Measurements from ENCODE around the gene SUPT5H. TPM values are rescaled to one million over a fixed set of nuclear protein-coding genes. Genes with fewer than 3 reads are reported as not detected.

SUPT5H gene
- total and polyA plus RNA-seq, 2 of the 13 experiments (the other 11 are each of a cell fraction or from before 2014, with no cell fraction given), result 48.2 to 51.7 TPM

DNA sequence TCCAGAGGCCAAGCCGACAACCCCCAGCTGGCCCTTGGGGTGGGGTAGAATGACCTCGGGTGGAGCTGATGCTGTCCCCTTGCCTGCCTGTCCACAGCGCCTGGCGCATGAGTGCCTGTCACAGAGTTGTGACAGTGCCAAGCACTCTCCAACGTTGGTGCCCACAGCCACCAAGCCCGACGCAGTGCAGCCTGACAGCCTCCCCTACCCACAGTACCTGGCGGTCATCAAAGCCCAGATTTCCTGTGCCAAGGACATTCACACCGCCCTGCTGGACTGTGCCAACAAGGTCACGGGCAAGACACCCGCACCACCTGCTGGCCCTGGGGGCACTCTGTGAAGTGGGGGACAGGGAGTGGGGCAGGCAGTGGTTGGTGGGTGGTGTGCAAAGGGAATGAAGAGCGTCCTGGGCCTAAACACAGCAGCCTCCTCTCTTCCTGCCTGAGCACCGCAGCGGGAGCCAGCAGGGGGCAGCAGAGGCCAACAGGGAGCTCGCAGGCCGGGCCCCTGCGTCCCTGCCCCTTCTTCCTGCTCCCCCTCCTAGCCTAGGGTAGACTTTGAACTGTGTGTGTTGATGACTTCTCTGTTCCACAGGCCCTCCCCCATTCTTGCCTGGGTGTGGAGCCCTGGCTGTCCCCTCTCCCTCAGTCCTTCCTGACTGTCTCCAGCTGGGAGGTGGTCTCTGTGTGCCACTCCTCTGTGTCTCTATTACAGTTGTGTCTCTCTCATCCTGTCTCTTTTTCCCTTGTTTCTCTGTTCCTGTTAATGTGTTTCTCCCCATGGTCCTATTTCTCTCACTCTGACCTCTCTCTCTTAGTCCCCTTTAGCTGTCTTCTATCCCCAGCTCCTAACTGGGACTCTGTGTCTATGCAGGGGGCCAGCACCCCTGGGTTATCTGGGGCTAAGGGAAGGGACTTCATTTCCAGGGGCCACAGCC is 47.8 kb upstream of the SUPT5H start (continued):
- TF ChIP-seq, protein P1, sequence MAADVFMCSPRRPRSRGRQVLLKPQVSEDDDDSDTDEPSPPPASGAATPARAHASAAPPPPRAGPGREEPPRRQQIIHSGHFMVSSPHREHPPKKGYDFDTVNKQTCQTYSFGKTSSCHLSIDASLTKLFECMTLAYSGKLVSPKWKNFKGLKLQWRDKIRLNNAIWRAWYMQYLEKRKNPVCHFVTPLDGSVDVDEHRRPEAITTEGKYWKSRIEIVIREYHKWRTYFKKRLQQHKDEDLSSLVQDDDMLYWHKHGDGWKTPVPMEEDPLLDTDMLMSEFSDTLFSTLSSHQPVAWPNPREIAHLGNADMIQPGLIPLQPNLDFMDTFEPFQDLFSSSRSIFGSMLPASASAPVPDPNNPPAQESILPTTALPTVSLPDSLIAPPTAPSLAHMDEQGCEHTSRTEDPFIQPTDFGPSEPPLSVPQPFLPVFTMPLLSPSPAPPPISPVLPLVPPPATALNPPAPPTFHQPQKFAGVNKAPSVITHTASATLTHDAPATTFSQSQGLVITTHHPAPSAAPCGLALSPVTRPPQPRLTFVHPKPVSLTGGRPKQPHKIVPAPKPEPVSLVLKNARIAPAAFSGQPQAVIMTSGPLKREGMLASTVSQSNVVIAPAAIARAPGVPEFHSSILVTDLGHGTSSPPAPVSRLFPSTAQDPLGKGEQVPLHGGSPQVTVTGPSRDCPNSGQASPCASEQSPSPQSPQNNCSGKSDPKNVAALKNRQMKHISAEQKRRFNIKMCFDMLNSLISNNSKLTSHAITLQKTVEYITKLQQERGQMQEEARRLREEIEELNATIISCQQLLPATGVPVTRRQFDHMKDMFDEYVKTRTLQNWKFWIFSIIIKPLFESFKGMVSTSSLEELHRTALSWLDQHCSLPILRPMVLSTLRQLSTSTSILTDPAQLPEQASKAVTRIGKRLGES (CRISPR knock-in tag; IDR thresholded peaks at IDR 0.05; ENCODE audit: borderline replicate concordance), result no peak
- TF ChIP-seq PRDM15 (CRISPR knock-in tag; IDR thresholded peaks at IDR 0.05) (no peak), MLX (CRISPR knock-in tag; IDR thresholded peaks at IDR 0.05) (peak; percentile 67), FOXA3 (CRISPR knock-in tag; IDR thresholded peaks at IDR 0.05) (peak; percentile 81), ZNF20 (CRISPR knock-in tag; IDR thresholded peaks at IDR 0.05) (no peak), ZNF556 (CRISPR knock-in tag; IDR thresholded peaks at IDR 0.05; ENCODE audit: borderline replicate concordance) (peak; percentile 92; the same call in 1 of the 2 replicates), ZNF839 (CRISPR knock-in tag; IDR thresholded peaks at IDR 0.05; ENCODE audit: borderline replicate concordance) (no peak), FOXJ3 (CRISPR knock-in tag; IDR thresholded peaks at IDR 0.05; ENCODE audit: borderline replicate concordance) (peak; percentile 51; the same call in 1 of the 2 replicates), NR1H2 (CRISPR knock-in tag; IDR thresholded peaks at IDR 0.05; ENCODE audit: borderline replicate concordance, low read depth) (no peak), ZUFSP (CRISPR knock-in tag; IDR thresholded peaks at IDR 0.05; ENCODE audit: borderline replicate concordance) (no peak)
- TF ChIP-seq, protein P2, sequence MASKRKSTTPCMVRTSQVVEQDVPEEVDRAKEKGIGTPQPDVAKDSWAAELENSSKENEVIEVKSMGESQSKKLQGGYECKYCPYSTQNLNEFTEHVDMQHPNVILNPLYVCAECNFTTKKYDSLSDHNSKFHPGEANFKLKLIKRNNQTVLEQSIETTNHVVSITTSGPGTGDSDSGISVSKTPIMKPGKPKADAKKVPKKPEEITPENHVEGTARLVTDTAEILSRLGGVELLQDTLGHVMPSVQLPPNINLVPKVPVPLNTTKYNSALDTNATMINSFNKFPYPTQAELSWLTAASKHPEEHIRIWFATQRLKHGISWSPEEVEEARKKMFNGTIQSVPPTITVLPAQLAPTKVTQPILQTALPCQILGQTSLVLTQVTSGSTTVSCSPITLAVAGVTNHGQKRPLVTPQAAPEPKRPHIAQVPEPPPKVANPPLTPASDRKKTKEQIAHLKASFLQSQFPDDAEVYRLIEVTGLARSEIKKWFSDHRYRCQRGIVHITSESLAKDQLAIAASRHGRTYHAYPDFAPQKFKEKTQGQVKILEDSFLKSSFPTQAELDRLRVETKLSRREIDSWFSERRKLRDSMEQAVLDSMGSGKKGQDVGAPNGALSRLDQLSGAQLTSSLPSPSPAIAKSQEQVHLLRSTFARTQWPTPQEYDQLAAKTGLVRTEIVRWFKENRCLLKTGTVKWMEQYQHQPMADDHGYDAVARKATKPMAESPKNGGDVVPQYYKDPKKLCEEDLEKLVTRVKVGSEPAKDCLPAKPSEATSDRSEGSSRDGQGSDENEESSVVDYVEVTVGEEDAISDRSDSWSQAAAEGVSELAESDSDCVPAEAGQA (IDR thresholded peaks at IDR 0.05; ENCODE audit: low read depth), result peak; percentile 40; the same call in 1 of the 2 replicates
- TF ChIP-seq, protein P2 (CRISPR knock-in tag; IDR thresholded peaks at IDR 0.05; ENCODE audit: borderline replicate concordance), result no peak
